Osteocyte (in vitro differentiated cells): ENCODE measurements around the gene MRPS10. TPM values are rescaled to one million over a fixed set of nuclear protein-coding genes. Genes with fewer than 3 reads are reported as not detected.

Source experiments
- DNase-seq: peaks from one replicate; pipeline ENCODE4 v3.0.0; 2021; ENCODE audit warnings: mixed read lengths; ENCODE audit not compliant: unreplicated experiment; ENCODE audit errors: extremely low spot score
- H3K27ac Mint-ChIP-seq: one replicate; pipeline ENCODE4 v1.8.0; 2021; ENCODE audit warnings: mild to moderate bottlenecking, mixed read lengths; ENCODE audit not compliant: unreplicated experiment
- H3K27me3 Mint-ChIP-seq: one replicate; pipeline ENCODE4 v1.8.0; 2021; ENCODE audit warnings: mixed read lengths; ENCODE audit not compliant: unreplicated experiment
- H3K36me3 Mint-ChIP-seq: one replicate; pipeline ENCODE4 v1.8.0; 2021; ENCODE audit warnings: mixed read lengths; ENCODE audit not compliant: unreplicated experiment
- H3K4me1 Mint-ChIP-seq: one replicate; pipeline ENCODE4 v1.8.0; 2021; ENCODE audit warnings: mixed read lengths; ENCODE audit not compliant: unreplicated experiment
- H3K4me3 Mint-ChIP-seq: one replicate; pipeline ENCODE4 v1.8.0; 2021; ENCODE audit warnings: mild to moderate bottlenecking, moderate library complexity, mixed read lengths; ENCODE audit not compliant: unreplicated experiment
- H3K9me3 Mint-ChIP-seq: one replicate; pipeline ENCODE4 v1.8.0; 2021; ENCODE audit warnings: mixed read lengths; ENCODE audit not compliant: unreplicated experiment
- total RNA-seq: library from RNA; stranded (reverse); gene quantifications from 2 replicates; pipeline ENCODE4 v1.2.1, GENCODE V29; 2021
- TF ChIP-seq, protein P1 (sequence below): fragments of 200-600 bp; sonication (generic); IDR thresholded peaks from 2 replicates; pipeline ENCODE4 v1.5.0; 2021; ENCODE audit warnings: antibody characterized with exemption, mild to moderate bottlenecking, moderate library complexity

The MRPS10 gene
- total RNA-seq, 1 donor from 2014 or later: 30.6 TPM

DNA sequence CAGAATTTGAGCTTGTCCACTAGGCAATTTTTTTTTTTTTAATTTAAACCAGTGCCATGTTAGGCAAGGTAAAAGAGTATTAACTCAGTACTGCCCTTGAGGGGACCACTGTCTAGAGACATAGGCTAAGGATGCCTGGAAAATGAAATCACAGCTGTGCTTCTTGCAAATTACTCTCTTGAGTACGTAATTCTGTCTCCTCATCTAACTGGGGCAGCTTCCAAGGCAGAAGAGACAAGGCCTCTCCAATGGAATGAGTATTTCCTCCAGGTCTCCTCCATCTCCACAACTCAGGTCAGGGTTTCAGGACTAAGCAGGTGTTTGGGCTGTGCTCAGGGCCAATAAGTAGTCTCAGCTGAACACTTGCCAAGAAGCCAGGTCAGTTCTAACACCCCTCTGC lies 33.8 kb upstream of the MRPS10 start:
- Mint-ChIP-seq H3K36me3 (peaks cover 19% of the 10 kb centered on the region), H3K4me1 (peaks cover 16% of the 10 kb centered on the region), H3K9me3 (no peaks in the 10 kb centered on the region), H3K27me3 (no peaks in the 10 kb centered on the region), H3K27ac (no peak overlapping the region), H3K4me3 (no peak overlapping the region)
- TF ChIP-seq, protein P1, sequence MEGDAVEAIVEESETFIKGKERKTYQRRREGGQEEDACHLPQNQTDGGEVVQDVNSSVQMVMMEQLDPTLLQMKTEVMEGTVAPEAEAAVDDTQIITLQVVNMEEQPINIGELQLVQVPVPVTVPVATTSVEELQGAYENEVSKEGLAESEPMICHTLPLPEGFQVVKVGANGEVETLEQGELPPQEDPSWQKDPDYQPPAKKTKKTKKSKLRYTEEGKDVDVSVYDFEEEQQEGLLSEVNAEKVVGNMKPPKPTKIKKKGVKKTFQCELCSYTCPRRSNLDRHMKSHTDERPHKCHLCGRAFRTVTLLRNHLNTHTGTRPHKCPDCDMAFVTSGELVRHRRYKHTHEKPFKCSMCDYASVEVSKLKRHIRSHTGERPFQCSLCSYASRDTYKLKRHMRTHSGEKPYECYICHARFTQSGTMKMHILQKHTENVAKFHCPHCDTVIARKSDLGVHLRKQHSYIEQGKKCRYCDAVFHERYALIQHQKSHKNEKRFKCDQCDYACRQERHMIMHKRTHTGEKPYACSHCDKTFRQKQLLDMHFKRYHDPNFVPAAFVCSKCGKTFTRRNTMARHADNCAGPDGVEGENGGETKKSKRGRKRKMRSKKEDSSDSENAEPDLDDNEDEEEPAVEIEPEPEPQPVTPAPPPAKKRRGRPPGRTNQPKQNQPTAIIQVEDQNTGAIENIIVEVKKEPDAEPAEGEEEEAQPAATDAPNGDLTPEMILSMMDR: no peak
- no peak for DNase-seq

DNA sequence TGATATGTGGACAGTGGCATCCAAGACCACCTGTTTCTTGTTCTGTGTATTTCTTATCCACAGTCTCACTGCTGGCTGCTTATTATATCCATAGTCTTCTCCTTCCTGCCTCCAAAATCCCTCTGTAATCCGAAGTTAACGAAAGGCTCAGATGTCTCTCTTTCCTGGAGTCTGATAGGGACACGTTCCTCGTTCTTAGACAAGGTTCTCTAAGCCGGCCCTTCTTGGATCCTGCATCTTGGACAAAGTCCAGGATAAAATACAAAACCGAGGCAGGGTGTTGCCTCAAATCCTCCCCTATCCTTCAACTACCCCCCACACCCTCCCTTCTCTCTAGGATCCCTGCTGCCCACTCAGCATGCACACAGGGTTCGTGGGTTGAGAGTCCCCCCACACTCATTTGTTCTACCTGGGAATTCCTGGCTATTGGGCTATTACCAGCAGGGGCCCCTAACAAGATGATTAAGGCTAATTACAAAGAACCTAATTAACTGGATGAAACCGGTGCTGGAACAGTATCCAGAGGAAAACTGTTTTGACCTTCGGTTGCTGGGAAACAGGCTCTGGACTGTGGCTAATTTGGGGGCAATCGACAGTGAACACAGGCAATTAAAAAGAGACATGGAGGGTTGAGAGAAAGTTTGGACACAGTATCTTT lies 32.7 kb upstream of the MRPS10 start:
- peaks cover 18% of the 10 kb centered on the region for H3K36me3 Mint-ChIP-seq
- DNase-seq: no peak
- H3K27me3 Mint-ChIP-seq: no peaks in the 10 kb centered on the region
- no peak overlapping the region for H3K27ac Mint-ChIP-seq
- H3K4me3 Mint-ChIP-seq: no peak overlapping the region
- H3K4me1 Mint-ChIP-seq: peaks cover 15% of the 10 kb centered on the region
- TF ChIP-seq, protein P1: no peak
- no peaks in the 10 kb centered on the region for H3K9me3 Mint-ChIP-seq

DNA sequence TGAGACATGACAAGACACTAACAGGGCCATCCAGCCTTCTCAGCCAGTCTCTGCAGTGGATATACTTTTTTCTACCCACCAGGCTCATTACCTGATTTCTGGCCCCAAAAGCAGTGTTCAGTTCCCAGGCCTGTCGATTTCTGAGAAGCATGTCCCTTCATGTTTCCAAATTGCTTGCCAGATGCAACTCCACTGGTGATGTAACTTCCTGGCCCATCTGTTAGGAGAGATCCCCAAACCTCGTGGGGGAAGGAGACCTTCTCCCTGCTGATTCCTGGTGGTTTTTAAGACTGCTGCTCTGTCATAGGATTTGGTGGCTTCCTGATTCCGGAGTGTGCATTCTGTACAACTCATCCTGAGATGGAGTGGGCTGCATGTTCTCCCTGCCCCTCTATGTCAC lies 31.6 kb upstream of the MRPS10 start:
- no peak overlapping the region for H3K27ac Mint-ChIP-seq
- H3K9me3 Mint-ChIP-seq: no peaks in the 10 kb centered on the region
- peaks cover 15% of the 10 kb centered on the region for H3K36me3 Mint-ChIP-seq
- H3K27me3 Mint-ChIP-seq: no peaks in the 10 kb centered on the region
- H3K4me3 Mint-ChIP-seq: no peak overlapping the region
- DNase-seq: no peak
- TF ChIP-seq, protein P1: no peak
- peaks cover 15% of the 10 kb centered on the region for H3K4me1 Mint-ChIP-seq

DNA sequence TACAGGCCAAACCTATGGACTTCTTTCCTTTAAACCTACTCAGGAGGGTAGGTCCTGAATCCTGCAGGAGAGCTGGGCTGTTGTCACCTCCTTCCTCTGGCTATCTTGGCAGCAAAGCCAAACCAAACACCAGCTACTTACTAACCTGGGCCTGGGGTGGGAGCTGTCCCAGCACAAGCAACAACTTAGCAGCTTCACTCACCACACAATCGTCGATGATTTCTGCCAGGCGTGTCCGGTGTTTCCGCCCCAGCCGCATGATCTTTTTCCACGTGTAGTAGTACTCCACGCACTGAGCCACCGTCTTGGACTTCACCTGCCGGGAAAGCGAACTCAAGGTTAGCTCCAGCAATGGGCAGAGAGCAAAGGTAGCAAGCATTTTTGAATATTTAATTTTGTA lies 25.4 kb upstream of the MRPS10 start:
- Mint-ChIP-seq H3K27me3 (no peaks in the 10 kb centered on the region), H3K9me3 (no peaks in the 10 kb centered on the region), H3K4me3 (no peak overlapping the region), H3K27ac (no peak overlapping the region), H3K4me1 (peaks cover 5% of the 10 kb centered on the region), H3K36me3 (peaks cover 17% of the 10 kb centered on the region)
- TF ChIP-seq, protein P1: no peak
- no peak for DNase-seq

DNA sequence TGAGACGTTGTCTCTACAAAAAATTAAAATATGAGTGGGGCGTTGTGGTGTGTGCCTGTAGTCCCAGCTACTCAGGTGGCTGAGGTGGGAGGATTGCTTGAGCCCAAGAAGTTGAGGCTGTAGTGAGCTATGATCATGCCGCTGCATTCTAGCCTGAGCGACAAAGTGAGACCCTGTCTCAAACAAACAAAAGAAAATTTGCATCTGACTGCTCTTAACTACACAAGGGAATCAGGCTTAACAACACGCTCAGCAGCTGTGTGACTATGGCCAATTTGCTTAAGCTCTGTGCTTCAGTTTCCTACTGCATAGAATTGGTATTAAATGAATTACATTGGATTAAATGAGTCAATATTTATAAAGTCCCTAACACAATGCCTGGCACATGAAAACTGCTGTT lies 24.3 kb upstream of the MRPS10 start:
- H3K4me1 Mint-ChIP-seq: peaks cover 5% of the 10 kb centered on the region
- H3K27ac Mint-ChIP-seq: no peak overlapping the region
- no peak overlapping the region for H3K4me3 Mint-ChIP-seq
- TF ChIP-seq, protein P1: no peak
- H3K27me3 Mint-ChIP-seq: no peaks in the 10 kb centered on the region
- H3K36me3 Mint-ChIP-seq: peaks cover 17% of the 10 kb centered on the region
- no peaks in the 10 kb centered on the region for H3K9me3 Mint-ChIP-seq
- DNase-seq: no peak
